Progenitor cell of endocrine pancreas (in vitro differentiated cells): ENCODE measurements around the gene RPL31. TPM values are rescaled to one million over a fixed set of nuclear protein-coding genes. Genes with fewer than 3 reads are reported as not detected.

Source experiments
- DNase-seq: peaks from one replicate; pipeline ENCODE4 v3.0.0; 2021; ENCODE audit warnings: low spot score; ENCODE audit not compliant: unreplicated experiment
- H3K27ac Mint-ChIP-seq: 2 replicates; pipeline ENCODE4 v1.8.0; 2021; ENCODE audit warnings: mild to moderate bottlenecking, moderate library complexity, mixed read lengths
- H3K27me3 Mint-ChIP-seq: 2 replicates; pipeline ENCODE4 v1.8.0; 2021; ENCODE audit warnings: mixed read lengths
- H3K36me3 Mint-ChIP-seq: 2 replicates; pipeline ENCODE4 v1.8.0; 2022; ENCODE audit warnings: mixed read lengths; ENCODE audit not compliant: insufficient read depth
- H3K4me1 Mint-ChIP-seq: 2 replicates; pipeline ENCODE4 v1.8.0; 2021; ENCODE audit warnings: low read depth, mixed read lengths
- H3K4me3 Mint-ChIP-seq: 2 replicates; pipeline ENCODE4 v1.8.0; 2021; ENCODE audit warnings: low read depth, mild to moderate bottlenecking, moderate library complexity, mixed read lengths
- H3K9me3 Mint-ChIP-seq: 2 replicates; pipeline ENCODE4 v1.8.0; 2021; ENCODE audit warnings: low read depth, mixed read lengths
- total RNA-seq: library from RNA; stranded (reverse); gene quantifications from 2 replicates; pipeline ENCODE4 v1.2.1, GENCODE V29; 2021
- TF ChIP-seq, protein P1 (sequence below): fragments of 200-600 bp; sonication (generic); IDR thresholded peaks from one replicate; pipeline ENCODE4 v1.5.0; 2021; ENCODE audit warnings: antibody characterized with exemption, mild to moderate bottlenecking; ENCODE audit not compliant: unreplicated experiment

The RPL31 gene
- total RNA-seq, 1 donor from 2014 or later, result 1,632 TPM

DNA sequence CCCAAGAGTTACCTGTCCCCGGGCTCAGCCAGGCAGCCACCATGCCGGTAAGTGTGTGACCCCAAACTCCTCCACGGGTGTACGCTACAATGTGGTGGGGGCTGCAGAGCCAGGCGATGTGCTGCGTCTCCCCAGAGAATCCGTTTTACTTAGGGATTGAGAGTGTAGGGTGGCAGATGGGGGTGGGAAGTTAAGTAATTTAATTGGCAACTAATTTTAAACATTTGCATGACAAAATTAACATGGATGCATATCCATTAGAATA is 26.6 kb upstream of the RPL31 start:
- H3K4me1 Mint-ChIP-seq, result no peaks in the 10 kb centered on the region
- H3K36me3 Mint-ChIP-seq, result no peaks in the 10 kb centered on the region
- H3K9me3 Mint-ChIP-seq, result no peaks in the 10 kb centered on the region
- H3K4me3 Mint-ChIP-seq, result no peak overlapping the region
- TF ChIP-seq, protein P1, sequence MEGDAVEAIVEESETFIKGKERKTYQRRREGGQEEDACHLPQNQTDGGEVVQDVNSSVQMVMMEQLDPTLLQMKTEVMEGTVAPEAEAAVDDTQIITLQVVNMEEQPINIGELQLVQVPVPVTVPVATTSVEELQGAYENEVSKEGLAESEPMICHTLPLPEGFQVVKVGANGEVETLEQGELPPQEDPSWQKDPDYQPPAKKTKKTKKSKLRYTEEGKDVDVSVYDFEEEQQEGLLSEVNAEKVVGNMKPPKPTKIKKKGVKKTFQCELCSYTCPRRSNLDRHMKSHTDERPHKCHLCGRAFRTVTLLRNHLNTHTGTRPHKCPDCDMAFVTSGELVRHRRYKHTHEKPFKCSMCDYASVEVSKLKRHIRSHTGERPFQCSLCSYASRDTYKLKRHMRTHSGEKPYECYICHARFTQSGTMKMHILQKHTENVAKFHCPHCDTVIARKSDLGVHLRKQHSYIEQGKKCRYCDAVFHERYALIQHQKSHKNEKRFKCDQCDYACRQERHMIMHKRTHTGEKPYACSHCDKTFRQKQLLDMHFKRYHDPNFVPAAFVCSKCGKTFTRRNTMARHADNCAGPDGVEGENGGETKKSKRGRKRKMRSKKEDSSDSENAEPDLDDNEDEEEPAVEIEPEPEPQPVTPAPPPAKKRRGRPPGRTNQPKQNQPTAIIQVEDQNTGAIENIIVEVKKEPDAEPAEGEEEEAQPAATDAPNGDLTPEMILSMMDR, result no peak
- no peak for DNase-seq
- no peaks in the 10 kb centered on the region for H3K27me3 Mint-ChIP-seq
- H3K27ac Mint-ChIP-seq, result no peak overlapping the region

DNA sequence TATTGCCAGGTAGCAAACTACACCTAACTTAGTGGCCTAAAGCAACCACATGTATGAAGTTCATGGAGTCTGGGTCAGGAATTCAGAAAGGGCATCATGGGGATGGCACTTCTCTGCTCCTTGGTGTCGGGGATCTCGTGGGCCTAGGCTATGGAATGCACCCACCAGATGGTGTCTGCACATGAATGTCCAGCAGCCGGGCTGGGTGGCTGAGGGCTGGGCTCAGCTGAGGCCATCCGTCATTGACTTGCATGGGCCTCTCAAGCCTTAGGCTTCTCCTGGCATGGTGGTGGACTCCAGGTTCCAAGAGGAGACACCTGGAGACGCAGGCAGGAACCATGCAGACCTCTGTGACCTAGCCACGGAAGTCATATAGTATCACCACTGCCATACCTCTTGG is 26.0 kb upstream of the RPL31 start:
- no peak for DNase-seq
- Mint-ChIP-seq H3K9me3 (no peaks in the 10 kb centered on the region), H3K4me1 (peaks cover 2% of the 10 kb centered on the region), H3K36me3 (no peaks in the 10 kb centered on the region), H3K27me3 (peaks cover 2% of the 10 kb centered on the region), H3K4me3 (no peak overlapping the region), H3K27ac (no peak overlapping the region)
- TF ChIP-seq, protein P1, result no peak

DNA sequence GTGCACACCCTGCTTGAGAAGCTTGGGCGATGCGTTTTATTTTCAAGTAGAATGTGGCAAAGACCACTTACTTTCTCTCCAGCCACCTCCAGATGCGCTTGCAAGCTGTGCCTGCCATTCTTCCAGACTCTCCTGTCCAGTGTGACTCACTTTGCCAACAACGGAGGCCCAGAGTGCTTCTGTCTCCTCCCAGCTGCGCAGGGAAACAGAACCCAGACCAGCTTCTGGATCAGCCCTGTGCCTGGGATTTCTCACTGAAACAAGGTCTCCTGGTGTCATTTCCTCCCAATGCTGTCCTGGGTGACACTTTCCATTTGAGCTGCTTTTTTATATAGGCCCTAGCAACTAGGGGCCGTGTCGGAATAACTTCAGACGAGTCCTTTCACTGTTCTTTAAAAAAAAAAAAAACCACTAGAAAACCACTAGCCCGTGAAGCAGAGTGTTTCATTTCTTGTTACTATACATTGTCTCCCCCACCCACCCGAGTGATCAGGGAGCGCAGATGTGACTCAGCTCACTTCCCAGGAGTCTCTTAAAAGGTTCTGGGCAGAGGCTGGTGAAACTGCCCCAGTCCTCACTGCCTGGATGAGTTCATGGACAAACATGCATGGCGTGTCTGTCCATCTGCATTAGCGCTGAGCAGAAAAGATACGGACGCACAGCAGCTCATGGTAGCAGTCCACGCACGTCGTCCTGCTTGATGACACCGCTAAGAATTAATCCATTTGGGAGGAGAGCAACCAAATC is 25.3 kb upstream of the RPL31 start:
- DNase-seq, result no peak
- H3K27ac Mint-ChIP-seq, result no peak overlapping the region
- H3K4me3 Mint-ChIP-seq, result no peak overlapping the region
- TF ChIP-seq, protein P1, result no peak
- H3K4me1 Mint-ChIP-seq, result peaks cover 4% of the 10 kb centered on the region
- H3K27me3 Mint-ChIP-seq, result peaks cover 5% of the 10 kb centered on the region
- H3K9me3 Mint-ChIP-seq, result no peaks in the 10 kb centered on the region
- H3K36me3 Mint-ChIP-seq, result no peaks in the 10 kb centered on the region

DNA sequence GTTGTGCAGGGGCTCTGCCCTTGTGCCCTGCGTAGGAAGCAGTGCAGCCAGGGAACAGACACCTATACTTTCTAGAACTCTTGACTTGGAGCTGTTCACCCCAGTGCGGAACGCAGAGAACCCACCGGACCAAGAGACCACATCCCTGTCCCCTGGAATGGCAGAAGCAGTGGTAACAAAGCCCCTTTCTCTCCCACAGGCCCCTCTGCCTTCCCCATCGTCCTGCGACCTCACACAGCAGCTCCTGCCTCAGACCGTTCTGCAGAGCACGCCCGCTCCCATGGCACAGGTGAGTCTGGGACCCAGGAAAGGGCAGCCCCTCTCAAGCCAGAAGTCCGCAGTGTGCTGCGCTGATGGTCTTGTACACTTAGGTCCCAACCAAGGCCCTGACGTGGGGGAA is 24.6 kb upstream of the RPL31 start:
- peaks cover 4% of the 10 kb centered on the region for H3K4me1 Mint-ChIP-seq
- H3K4me3 Mint-ChIP-seq, result no peak overlapping the region
- no peaks in the 10 kb centered on the region for H3K36me3 Mint-ChIP-seq
- H3K27ac Mint-ChIP-seq, result no peak overlapping the region
- no peaks in the 10 kb centered on the region for H3K9me3 Mint-ChIP-seq
- H3K27me3 Mint-ChIP-seq, result peaks cover 6% of the 10 kb centered on the region
- DNase-seq, result no peak
- TF ChIP-seq, protein P1, result no peak

DNA sequence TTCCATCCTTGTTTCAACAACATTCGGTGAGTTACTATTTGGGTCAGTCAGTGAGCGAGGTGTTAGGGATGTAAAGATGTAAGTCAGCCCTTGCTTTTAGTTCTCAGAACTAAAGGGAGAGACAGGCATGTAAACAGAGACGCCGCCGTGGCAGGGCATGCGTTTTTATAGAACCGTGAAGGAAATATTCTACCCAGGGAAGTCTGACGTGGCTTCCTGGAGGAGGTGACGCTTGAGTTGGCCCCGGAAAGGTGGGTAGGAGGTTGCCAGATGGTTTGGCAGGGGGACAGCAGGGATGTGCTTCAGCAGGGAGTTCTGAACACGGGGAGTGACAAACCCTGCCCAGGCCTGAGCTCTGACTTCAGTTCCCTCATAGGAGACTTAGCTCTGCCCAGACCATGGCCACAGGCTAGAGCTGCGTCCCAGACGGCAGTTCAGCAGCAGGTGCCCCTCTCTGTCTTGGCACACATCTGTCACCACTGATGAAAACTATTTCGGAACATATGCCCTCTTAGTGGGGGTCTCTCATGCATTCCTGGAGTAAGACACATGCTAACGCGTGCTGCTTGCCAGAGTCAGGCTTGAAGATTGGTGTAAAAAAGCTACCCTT is 23.4 kb upstream of the RPL31 start:
- no peaks in the 10 kb centered on the region for H3K36me3 Mint-ChIP-seq
- no peak for DNase-seq

More for the DNA sequence above, 23.4 kb upstream of the RPL31 start:
- TF ChIP-seq, protein P1, result no peak
- Mint-ChIP-seq H3K27ac (peak overlapping the region; percentile 62), H3K4me1 (peaks cover 4% of the 10 kb centered on the region), H3K27me3 (peaks cover 7% of the 10 kb centered on the region), H3K4me3 (no peak overlapping the region), H3K9me3 (no peaks in the 10 kb centered on the region)
